NCI-H82 treated with DMSO at 0.1 percent for 48 hours (cell line): ENCODE results near the gene RANBP9.
A peak's percentile ranks its signal among the peaks of the same experiment; 100 is the strongest.

ENCODE experiments used
- DNase-seq: peaks from one replicate; lab custom pipeline; 2025; ENCODE audit not compliant: unreplicated experiment; lab: John Stamatoyannopoulos, UW

Gene RANBP9

DNA sequence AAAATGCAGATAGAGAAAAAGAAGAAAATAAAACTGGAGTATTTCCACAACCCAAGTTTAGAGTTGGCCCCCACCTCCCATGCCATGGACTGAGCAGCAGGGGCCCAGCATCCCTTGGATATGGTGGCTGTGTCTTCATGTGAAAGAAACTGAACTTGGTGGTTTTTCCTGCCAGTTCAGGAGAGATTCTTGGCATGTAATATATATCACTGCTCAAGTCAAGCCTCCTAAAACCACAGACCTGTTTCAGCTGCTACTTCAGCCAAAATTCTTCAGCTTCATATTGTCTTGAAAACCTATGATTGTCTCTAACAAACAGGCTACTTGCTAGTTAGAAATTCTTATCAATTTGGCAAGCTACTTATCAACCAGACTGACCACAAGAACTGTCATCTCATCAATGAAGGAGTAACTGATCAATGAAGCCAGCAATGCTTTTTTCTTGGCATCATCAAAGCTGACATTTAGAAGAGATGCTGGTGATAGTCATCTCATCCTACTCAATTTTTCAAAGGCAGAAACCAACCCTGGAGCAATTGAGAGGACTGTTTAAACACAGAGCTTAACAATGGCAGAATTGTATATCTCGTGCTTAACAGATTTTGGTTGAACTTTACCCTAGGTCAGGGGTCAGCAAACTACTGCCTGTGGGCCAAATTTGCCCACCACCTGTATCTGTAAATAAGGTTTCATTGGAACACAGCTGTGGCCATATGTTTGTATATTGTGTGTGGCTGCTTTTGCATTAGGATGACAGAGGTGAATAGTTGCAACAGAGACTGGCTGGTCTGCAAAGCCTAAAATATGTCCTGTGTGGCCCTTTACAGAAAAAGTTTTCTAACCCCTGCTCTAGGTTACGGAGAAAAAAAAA lies 106.9 kb downstream of the RANBP9 start:
- no peak for DNase-seq

DNA sequence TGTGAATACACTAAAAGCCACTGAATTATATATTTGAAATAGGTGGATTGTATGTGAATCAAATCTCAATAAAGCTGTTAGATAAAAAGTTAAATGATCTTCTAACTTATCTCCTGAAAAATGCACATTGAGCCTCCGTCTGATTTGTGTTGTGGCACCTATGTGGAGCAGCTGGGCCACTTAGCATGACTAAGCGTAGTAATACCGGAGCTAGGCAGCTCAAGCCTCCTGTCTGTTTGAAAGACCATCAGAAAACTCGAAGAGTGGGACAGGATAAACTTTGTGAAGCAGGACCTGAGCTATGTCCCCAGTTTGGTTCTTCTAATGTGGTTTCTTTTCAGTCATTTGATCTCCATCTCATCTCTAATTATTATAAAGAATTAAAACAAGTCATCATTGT lies 107.5 kb downstream of the RANBP9 start:
- no peak for DNase-seq

DNA sequence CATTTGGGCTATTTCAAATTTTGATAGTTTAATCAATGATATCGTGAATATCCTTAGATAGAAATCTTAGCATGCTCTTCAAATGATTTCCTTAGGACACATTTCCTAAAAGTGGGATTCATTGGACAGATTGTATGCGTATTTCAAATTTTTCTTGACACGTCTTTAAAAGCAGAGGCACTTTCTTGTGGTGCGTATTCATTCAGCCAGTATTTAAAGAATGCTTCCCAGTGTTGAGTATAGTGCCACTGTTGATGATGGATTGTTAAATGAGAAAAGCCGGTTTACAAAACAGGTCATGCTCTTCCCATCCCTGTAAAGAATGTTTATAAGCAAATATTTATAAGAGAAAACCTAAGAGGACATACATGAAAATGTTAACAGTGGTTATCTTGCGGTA lies 111.6 kb downstream of the RANBP9 start:
- DNase-seq: no peak

DNA sequence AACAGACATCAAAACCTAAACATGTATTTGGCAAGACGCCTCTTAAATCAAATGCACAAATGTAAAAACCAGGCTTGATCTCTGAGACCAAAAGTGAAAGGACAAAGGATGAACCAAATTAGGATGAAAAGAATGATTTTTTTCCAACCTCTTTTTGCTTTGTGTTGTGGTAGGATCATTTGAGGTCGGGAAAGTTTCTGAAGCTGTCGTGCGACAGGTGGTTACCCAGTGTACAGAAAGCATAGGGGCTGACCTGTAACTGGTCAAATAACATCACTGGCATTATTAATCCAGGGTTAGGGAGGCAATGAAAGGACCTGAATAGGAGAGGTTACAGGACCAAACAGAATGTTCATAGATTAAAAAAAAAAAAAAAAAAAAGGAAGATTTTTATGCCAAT lies 114.6 kb downstream of the RANBP9 start:
- DNase-seq: no peak

DNA sequence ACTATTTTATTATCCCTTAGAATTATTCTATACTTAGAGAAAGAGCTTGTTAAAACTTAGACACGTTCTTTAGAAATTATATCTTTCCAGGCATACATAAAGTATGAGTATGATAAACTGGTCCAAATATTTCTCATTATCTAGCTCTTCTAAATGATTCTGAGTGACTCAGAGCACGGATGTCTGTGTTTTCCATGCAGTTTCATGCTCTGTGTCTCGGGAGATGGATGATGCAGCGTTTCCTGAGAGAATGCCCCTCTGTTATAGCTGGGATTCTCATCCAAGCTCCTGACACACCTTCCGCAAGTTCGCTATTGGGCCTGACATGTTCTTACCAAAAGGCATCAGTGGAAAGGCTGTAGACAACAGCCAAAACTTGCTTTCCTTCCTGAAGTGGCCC lies 117.9 kb downstream of the RANBP9 start:
- no peak for DNase-seq

DNA sequence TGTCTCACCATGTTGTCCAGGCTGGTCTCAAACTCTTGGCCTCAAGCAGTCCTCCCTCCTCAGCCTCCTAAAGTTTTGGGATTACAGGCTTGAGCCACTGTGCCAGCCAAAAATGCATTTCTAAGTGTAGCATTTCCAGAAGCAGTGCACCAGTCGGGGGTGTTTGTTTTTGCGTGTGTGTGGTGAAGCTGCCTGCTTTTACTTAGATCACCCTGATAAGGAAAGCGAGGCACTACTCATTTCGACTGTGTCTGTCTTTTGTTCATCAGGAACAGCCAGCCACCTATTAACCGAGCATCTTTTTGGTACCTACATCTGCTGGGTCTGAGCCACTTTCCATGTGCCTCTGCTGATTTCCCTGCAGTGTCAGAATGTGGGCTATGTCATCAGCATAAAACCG lies 118.5 kb downstream of the RANBP9 start:
- DNase-seq: no peak

DNA sequence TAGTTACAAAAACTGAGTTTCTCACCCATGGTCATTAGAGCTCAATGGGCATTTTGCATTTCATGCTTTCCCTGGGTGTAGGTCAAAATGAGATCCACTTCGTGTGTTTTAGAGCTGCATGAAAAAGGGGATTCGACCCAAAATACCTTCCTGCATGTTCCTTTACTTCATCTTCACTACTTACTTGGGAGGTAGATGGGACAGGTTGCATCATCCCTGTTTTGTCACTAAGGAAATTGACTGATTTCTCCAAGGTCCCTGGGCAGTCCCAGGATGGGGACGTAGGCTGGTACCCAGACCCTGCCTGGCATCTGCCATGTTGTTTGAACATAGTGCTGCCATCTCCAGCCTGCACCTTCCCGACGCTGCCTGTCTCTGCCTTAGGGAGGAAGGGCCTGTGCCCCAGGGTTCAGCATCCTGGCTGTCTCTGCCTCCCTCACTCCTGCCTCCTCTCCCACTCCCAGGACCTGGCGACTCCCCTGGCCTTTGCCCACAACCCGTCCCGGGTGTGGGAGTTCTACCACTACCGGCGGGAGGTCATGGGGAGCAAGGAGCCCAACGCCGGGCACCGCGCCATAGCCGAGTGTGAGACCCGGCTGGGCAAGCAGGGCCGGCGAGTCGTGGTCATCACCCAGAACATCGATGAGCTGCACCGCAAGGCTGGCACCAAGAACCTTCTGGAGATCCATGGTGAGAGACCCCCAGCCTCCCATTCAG lies 120.3 kb downstream of the RANBP9 start:
- DNase-seq: no peak

DNA sequence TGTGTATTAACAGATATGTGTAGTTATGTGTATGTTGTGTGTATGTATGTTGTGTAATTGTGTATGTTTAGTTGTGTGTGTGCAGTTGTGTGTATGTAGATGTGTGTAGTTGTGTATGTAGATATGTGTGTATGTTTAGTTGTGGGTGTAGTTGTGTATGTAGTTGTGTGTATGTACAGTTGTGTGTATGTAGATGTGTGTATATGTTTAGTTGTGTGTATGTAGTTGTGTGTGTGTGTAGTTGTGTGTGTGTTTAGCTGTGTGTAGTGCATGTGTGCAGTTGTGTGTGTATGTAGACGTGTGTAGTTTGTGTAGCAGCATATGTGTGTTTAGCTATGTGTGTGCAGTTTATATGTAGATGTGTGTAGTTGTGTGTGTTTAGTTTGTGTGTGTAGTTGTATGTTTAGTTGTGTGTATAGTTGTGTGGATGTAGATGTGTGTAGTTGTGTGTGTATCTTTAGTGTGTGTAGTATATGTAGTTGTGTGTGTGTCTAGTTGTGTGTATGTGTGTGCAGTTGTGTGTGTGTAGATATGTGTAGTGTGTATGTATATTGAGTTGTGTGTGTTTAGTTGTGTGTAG lies 121.0 kb downstream of the RANBP9 start:
- DNase-seq: no peak

DNA sequence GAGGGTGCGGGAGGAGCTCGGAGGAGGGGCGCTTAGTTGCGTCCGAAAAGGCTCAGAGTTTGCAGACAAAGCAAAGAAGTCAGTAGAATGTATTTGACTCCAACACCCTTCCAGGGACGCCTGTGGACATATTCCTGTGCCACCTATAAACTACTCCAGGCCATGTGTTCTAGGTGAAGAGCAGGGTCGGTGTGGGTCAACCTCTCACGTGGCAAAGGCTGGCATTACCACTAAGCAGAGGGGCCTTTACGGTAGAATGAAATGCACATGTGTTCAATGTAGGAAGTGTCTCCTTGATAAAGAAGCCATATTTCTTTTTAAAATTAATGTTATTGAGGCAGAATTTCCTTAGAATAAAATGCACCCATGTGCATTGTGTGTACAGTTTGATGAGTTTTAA lies 121.8 kb downstream of the RANBP9 start:
- no peak for DNase-seq

DNA sequence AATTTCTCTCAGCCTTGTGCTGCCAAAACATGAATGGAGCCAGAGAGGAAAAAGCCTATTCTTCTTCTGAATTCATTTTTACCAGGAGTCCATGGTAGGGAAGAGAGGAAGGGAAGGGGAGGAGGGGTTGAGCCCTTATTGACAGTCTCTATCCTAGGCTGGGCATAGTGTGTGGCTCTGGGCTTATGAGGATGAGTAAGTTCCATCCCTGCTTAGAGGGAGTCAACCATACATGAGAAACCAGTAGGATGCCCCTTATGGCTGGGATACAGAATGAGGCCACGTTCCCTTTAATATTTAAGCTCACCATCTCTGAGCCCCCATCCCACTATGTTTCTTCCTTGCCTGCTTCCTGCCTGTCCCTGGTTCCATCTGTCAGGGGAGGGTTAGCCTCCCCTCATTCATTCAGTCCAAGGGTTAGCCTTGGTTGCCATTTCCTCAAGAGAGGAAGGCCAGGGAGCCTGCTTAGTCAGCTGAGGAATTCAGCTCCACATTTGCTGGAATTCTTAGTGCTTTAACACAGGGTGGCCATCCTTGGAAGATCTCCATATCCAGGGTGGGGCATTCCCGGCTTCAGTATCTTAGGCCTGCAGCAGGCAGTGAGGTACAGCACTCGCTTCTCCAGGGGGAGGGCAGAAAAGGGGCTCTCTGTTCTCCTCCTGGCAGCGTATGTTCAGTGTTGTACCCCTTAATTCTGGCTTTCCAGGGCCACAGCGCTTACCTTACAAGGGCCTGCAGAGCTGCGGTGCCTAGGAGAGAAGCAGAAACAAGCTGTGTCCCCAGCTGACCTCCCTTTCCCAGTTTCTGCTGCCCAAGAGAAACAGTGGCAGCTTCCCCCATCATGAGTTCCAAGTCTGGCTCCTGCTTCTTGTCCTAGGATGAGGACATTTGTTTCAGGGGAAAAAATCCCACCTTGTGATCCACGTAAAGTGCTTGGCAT lies 124.8 kb downstream of the RANBP9 start:
- no peak for DNase-seq

DNA sequence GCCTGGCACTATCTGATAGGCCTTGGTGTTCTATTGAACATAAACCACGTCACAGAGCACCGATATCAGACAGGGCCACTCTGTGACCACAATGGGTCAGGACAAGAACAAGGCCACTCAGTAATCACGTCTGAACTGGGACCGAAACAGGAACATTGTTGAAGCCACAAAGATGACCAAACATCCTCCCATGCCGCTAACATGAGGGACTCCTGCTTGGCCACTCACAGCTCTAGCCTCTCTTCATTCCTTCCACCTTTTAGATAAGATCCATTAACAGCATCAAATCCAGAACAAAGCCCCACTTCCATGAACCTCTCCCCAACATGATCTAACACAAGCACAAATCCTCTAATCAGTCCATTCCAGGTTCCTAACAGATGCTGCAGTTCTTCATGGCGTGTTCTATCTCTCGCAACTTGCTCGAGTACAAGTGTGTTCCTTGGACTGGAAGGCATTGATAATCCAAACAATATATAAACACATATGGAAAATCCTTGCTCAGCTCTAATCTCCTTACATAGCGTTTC lies 129.9 kb downstream of the RANBP9 start:
- no peak for DNase-seq

DNA sequence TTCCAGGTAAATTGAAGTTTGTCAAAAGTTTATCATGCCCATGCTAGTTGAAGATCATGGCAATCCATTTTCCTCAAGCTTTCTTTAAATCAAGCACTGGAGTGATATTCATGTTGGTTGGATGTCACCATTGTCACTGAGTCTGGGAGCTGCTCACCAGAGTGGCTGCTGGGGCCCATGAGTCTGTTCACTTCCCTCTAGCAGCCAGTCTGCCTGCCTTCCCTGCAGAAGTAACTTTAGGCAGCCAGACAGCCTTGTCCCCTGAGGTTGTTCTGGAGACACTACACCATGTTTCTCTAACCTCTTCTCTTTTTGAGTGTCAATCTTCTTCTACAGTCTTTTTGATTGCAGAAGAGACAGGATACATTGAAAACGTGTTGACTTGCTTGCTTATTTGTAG lies 131.7 kb downstream of the RANBP9 start:
- no peak for DNase-seq

DNA sequence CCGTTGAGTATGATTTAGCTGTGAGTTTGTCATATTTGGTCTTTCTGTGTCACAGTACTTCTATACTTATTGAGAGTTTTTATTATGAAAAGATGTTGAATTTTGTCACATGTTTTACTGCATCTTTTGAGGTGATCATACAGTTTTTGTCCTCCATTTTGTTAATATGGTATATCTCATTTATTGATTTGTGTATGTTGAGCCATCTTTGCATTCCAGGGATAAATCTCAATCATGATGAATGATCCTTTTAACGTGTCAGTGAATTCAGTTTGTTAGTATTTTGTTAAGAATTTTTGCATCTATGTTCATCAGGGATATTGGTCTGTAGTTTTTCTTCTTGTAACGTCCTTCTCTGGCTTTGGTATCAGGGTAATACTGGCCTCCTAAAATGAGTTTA lies 133.7 kb downstream of the RANBP9 start:
- no peak for DNase-seq

DNA sequence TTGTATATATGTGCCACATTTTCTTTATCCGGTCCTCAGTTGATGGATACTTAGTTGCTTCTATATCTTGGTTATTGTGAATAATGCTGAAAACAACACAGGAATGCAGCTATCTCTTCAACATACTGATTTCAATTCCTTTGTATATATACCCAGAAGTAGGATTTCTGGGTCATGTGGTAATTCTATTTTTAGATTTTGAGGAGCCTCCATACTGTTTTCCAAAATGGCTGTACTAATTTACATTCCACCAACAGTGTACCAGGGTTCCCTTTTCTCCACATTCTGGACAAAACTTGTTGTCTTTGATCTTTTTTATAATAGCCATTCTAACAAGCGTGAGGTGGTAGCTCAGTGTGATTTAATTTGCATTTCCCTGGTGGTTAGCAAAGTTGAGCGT lies 135.6 kb downstream of the RANBP9 start:
- no peak for DNase-seq

DNA sequence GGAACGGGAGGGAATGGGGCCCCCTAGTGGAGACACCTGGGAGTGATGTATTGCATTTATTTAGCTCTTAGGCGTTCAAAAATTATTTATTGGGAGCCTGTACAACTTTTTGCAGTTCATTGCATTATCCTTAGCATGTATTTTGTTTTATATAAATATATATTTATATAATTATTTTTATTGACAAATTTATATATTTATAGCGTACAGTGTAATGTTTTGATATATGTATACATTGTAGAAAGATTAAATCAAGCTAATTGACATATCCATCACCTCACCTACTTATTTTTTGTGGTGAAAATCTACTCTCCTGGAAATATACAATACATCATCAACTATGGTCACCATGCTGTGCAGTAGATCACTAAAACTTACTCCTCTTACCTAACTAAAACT lies 136.3 kb downstream of the RANBP9 start:
- DNase-seq: no peak

DNA sequence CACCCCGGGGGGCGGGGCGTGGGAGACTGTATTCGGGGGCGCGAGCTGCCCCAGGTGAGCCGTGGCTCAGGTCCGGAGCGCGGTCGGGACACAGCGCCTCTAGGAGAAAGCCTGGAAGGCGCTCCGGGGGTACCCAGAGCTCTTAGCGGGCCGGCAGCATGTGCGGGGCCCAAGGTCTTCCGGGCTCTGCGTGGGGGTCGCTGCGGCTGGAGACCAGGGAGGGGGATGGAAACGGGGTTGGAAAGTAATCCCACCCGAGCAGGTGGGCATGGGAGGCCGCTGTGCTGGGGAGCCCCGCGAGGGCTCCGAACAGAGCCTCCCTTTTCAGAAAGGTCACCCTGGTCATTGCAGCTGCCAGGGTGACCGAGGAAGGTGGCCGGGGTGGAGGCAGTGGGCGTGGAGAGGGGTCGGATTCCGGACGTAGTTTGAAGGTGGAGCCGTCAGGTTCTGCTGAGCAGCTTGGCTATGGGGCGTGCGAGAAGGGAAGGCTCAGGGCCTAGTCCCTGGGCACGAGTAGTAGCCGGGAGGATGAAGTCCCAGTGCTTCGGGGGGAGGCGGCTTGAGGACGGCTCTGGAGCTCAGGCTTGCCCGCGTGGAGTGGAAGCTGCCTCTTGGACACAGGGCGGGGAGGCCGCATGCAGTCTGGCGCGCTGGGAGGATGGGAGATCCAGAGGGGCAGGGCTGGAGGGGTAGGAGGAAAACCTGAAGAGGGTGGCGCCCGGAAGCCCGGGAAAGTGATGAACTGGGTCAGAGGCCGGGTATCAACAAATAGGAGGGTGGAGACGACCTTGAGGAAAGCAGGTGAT lies 136.9 kb downstream of the RANBP9 start, which contains the start of gene SIRT5:
SIRT5 (plus strand) TSS at position 31 of the 806 bp plus-strand sequence. CDS start 9,510 bp downstream, outside the sequence.
- DNase-seq: peak; percentile 76

DNA sequence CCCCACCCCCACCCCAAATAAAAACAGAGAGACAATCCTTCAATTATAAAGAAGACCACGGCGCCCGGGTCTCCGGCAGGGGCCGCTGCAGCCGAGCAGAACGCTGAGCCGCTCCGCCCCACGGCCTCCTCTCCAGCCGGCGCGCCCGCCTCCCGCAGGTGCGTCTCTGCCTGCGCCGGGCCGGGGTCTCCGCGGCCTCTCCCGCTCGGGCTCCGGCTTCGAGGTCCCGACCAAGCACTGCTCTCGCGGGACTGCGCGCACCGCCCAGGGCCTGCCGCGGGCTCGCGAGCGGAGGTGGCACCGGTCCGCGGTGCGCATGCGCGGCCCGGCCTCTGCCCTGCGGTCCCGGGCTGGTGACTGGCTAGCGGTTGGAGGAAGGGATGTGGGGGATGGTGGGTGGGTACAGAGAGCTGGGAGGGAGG lies 137.5 kb downstream of the RANBP9 start:
- DNase-seq: peak; percentile 82

DNA sequence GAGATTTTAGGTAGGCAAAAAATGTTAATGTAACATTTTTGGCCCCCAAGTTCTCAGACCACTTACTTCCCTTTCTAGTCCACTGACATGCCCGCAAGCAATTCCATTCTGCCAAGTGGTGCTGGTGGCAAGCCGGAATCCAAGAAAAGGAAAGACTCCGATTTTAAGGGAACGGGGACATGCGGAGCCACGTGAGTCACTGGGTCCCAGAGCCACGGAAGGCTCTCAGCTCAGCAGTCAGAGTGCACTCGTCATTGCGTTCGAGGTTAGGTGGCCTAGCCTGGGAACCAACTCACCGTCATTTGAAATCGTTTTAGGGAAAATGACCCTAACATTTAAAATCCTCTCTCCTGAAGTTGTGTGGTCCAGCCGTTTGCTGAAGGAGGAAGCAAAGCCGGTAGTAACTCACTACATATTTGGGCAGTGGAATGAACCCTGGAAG lies 137.9 kb downstream of the RANBP9 start:
- no peak for DNase-seq

DNA sequence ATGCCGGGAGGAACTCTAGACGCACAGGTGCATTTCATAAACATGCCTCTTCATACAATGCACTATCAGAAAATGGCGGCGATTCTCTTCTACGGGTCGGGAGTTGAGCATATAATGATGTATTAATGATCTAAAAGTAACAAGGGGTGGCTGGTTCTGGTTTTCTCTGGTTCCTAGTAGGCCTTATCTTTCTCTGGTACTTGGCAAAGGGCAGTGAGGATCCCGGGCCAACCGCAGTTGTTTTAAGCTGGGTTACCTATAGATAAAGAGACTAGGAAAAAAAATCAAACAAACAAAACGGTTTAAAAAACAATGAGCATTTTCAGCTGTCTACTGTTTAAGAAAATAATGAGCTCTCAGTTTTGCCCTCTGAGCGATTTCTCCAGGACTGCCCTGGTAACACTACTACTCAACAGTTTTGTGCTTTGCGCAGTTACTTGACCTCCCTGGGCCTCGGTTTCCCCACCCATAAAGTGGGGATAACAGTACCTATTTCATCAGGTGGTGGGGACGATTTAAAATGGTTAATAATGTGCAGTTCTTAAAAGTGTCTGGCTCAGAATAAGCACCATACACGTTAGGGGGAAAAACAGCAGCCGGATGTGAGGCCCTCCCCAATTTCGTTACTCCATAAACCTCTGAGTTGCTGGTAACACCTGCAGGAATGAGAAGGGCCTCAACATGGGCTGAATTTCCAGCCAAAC lies 138.5 kb downstream of the RANBP9 start:
- DNase-seq: no peak
